SU-DHL-6 (cell line): ENCODE measurements around the gene MDM2.

Experiments
- CTCF ChIP-seq: fragments of 200-600 bp; sonication (generic); IDR thresholded peaks from one replicate; pipeline ENCODE4 v1.5.1; 2017; ENCODE audit warnings: antibody characterized with exemption, mild to moderate bottlenecking, low read length, moderate library complexity; ENCODE audit not compliant: insufficient read depth, poor library complexity, severe bottlenecking
- EZH2phosphoT487 ChIP-seq: fragments of 200-600 bp; sonication (generic), shearing (Covaris generic); conservative IDR thresholded peaks from 2 replicates; pipeline ENCODE4 v1.6.1; 2018; ENCODE audit warnings: mild to moderate bottlenecking, antibody characterized with exemption, low read length, moderate library complexity, mixed read lengths

- no peak for TF ChIP-seq CTCF
- TF ChIP-seq EZH2phosphoT487: no peak
Measured at GRCh38 chr12:68772714-68773113, 35.3 kb upstream of the MDM2 start.
